Skeletal muscle cell (primary cell): ENCODE data around the gene PI16.

ENCODE experiments used
- DNase-seq: peaks from one replicate; pipeline ENCODE4 v3.0.0-alpha.2; 2010; ENCODE audit warnings: low read depth
- H3K4me3 ChIP-seq: 2 replicates; pipeline ENCODE4 v1.5.1; 2011; ENCODE audit warnings: low read depth, mild to moderate bottlenecking, control low read depth, low read length, moderate library complexity

PI16 gene

GRCh38 chr6:36954262-36954931 lies at the start of gene PI16:
Gene PI16, plus strand, starts transcription at chr6:36954738. Its CDS starts 23 bp downstream, at chr6:36954761.
- no peak for DNase-seq
- no peak within 1 kb of the TSS for H3K4me3 ChIP-seq

- no peak overlapping the region for H3K4me3 ChIP-seq
- DNase-seq, result no peak
These were observed 49.6 kb upstream of the PI16 start for GRCh38 chr6:36904851-36905393.

GRCh38 chr6:36906539-36907325 lies 47.8 kb upstream of the PI16 start:
- DNase-seq, result no peak

GRCh38 chr6:36907781-36908180 lies 46.8 kb upstream of the PI16 start:
- DNase-seq, result no peak
- H3K4me3 ChIP-seq, result no peak overlapping the region

More at GRCh38 chr6:36906539-36907325, 47.8 kb upstream of the PI16 start:
- H3K4me3 ChIP-seq, result no peak overlapping the region

- DNase-seq, result no peak
- H3K4me3 ChIP-seq, result no peak overlapping the region
These were observed 45.8 kb upstream of the PI16 start for GRCh38 chr6:36908747-36909146.

- no peak for DNase-seq
- H3K4me3 ChIP-seq, result no peak overlapping the region
These were observed 42.5 kb upstream of the PI16 start for GRCh38 chr6:36912030-36912454.

- peak; percentile 59 for DNase-seq
- no peak overlapping the region for H3K4me3 ChIP-seq
These were observed 42.0 kb upstream of the PI16 start for GRCh38 chr6:36912586-36912985.

- DNase-seq, result no peak
- H3K4me3 ChIP-seq, result no peak overlapping the region
These were observed 41.5 kb upstream of the PI16 start for GRCh38 chr6:36913082-36913481.

GRCh38 chr6:36914227-36914794 lies 40.2 kb upstream of the PI16 start:
- H3K4me3 ChIP-seq, result no peak overlapping the region
- DNase-seq, result no peak

- H3K4me3 ChIP-seq, result no peak overlapping the region
- no peak for DNase-seq
These were observed 38.9 kb upstream of the PI16 start for GRCh38 chr6:36915599-36915998.

- peak; percentile 13 for DNase-seq
- no peak overlapping the region for H3K4me3 ChIP-seq
These were observed 38.4 kb upstream of the PI16 start for GRCh38 chr6:36916126-36916525.

- DNase-seq, result no peak
These were observed 36.9 kb upstream of the PI16 start for GRCh38 chr6:36917541-36918193.

GRCh38 chr6:36920049-36920448 lies 34.5 kb upstream of the PI16 start:
- DNase-seq, result no peak
- no peak overlapping the region for H3K4me3 ChIP-seq

More at GRCh38 chr6:36917541-36918193, 36.9 kb upstream of the PI16 start:
- no peak overlapping the region for H3K4me3 ChIP-seq

GRCh38 chr6:36920546-36920945 lies 34.0 kb upstream of the PI16 start:
- no peak overlapping the region for H3K4me3 ChIP-seq
- no peak for DNase-seq

GRCh38 chr6:36924131-36924530 lies 30.4 kb upstream of the PI16 start:
- no peak overlapping the region for H3K4me3 ChIP-seq
- peak; percentile 38 for DNase-seq

GRCh38 chr6:36924778-36925374 lies 29.7 kb upstream of the PI16 start:
- H3K4me3 ChIP-seq, result no peak overlapping the region
- DNase-seq, result no peak

- DNase-seq, result no peak
- no peak overlapping the region for H3K4me3 ChIP-seq
These were observed 28.7 kb upstream of the PI16 start for GRCh38 chr6:36925809-36926208.

GRCh38 chr6:36926708-36927513 lies 27.6 kb upstream of the PI16 start:
- no peak for DNase-seq
- no peak overlapping the region for H3K4me3 ChIP-seq
